ENCODE results near the gene DYNC1H1. TPM values are rescaled to one million over a fixed set of nuclear protein-coding genes. Genes with fewer than 3 reads are reported as not detected.
"Not testable (repeated sequence)": the region's sequence is repeated elsewhere in the genome, so short reads cannot be mapped to it uniquely, and the experiment has no call there.

Gene DYNC1H1
- total and polyA plus RNA-seq, 2 donors = 195 to 377 TPM

DNA sequence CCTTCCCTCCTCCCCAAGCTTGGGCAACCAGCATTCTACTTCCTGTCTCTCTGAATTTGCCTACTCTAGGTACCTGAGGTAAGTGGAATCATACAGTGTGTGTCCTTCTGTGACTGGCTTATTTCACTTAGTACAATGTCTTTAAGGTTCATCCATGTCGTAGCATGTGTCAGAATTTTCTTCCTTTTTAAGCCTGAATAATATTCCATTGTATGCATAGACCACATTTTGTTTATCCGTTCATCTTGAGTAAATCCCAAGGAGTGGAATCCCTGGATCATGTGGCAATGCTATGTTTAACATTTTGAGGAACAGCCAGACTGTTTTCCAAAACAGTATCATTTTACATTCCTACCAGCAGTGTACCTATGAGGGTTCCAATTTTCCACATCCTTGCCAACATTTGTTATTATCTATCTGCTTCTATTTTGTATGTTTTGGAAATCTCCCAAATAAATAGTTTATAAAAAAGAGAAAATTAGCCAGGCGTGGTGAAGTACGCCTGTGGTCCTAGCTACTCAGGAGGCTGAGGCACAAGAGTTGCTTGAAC, 110.1 kb downstream of the DYNC1H1 start:
- H3K27ac ChIP-seq (ENCODE audit: low read depth) = no peak overlapping the region
- 87% methylated on average over 4 of the region's 4 CpGs for WGBS
- no peak for DNase-seq (ENCODE audit: extremely low spot score)
- H3K4me1 ChIP-seq (ENCODE audit: insufficient read depth) = no peaks in the 10 kb centered on the region
- no peak overlapping the region for H3K4me3 ChIP-seq (ENCODE audit: low read depth, low read length)
- H3K36me3 ChIP-seq (ENCODE audit: insufficient read depth) = no peaks in the 10 kb centered on the region

DNA sequence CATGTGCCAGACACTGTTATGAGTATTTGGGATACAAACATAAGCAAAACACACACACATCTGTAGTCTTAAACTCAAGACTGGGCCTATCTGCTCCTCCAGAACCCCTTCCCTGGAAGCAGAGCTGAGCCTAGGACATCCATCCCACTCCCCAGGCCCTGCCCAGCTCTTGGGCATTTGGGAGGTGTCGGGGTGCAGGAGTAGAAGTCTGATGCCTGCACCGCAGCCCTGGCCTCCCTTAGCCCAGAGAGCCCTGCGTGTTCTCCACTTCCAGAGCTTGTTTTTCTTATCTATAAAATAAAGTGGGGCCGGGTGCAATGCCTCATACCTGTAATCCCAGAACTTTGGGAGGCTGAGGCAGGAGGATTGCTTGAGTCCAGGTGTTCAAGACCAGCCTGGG, 110.8 kb downstream of the DYNC1H1 start:
- DNase-seq (ENCODE audit: extremely low spot score) = no peak
- no peak overlapping the region for H3K27ac ChIP-seq (ENCODE audit: low read depth)
- WGBS = 92% methylated on average over 4 of the region's 4 CpGs
- no peaks in the 10 kb centered on the region for H3K4me1 ChIP-seq (ENCODE audit: insufficient read depth)
- no peaks in the 10 kb centered on the region for H3K36me3 ChIP-seq (ENCODE audit: insufficient read depth)
- H3K4me3 ChIP-seq (ENCODE audit: low read depth, low read length) = no peak overlapping the region

DNA sequence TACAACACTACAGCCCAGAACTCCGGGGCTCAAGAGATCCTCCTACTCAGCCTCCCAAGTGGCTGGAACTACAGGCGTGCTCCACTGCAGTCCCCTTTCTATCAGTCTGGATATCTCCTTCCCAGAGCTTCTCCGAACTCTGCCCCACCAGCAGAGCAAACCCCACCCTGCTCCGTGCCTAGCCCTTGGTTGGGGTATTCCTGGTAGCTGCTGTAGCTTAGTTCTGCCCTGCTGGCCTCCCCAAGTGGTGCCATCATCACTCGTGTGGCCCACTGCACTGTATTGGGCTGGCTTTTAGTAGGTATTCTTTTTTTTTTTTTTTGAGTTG, 113.0 kb downstream of the DYNC1H1 start:
- WGBS = 88% methylated on average over 5 of the region's 5 CpGs
- peaks cover 3% of the 10 kb centered on the region for H3K36me3 ChIP-seq (ENCODE audit: insufficient read depth)
- no peak overlapping the region for H3K4me3 ChIP-seq (ENCODE audit: low read depth, low read length)
- DNase-seq (ENCODE audit: extremely low spot score) = no peak
- H3K27ac ChIP-seq (ENCODE audit: low read depth) = no peak overlapping the region
- H3K4me1 ChIP-seq (ENCODE audit: insufficient read depth) = no peaks in the 10 kb centered on the region

DNA sequence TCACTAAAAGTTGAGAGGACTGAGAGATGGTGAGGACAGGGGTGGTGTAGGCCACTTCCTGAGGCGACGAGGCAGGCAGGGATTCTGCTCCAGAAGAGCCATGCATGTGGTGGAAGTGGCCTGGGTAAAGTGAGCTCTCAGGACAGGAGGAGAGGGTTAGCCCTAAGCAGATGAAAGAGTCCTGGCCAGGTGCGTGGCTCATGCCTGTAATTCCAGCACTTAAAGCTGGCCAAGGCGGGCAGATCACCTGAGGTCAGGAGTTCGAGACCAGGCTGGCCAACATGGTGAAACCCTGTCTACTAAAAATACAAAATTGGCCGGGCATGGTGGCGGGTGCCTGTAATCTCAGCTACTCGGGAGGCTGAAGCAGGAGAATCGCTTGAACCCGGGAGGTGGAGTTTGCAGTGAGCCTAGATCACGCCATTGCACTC, 114.0 kb downstream of the DYNC1H1 start:
- not testable (repeated sequence) for DNase-seq (ENCODE audit: extremely low spot score); H3K36me3 ChIP-seq (ENCODE audit: insufficient read depth); H3K4me1 ChIP-seq (ENCODE audit: insufficient read depth); H3K27ac ChIP-seq (ENCODE audit: low read depth); H3K4me3 ChIP-seq (ENCODE audit: low read depth, low read length)
- 96% methylated on average over 11 of the region's 11 CpGs for WGBS

DNA sequence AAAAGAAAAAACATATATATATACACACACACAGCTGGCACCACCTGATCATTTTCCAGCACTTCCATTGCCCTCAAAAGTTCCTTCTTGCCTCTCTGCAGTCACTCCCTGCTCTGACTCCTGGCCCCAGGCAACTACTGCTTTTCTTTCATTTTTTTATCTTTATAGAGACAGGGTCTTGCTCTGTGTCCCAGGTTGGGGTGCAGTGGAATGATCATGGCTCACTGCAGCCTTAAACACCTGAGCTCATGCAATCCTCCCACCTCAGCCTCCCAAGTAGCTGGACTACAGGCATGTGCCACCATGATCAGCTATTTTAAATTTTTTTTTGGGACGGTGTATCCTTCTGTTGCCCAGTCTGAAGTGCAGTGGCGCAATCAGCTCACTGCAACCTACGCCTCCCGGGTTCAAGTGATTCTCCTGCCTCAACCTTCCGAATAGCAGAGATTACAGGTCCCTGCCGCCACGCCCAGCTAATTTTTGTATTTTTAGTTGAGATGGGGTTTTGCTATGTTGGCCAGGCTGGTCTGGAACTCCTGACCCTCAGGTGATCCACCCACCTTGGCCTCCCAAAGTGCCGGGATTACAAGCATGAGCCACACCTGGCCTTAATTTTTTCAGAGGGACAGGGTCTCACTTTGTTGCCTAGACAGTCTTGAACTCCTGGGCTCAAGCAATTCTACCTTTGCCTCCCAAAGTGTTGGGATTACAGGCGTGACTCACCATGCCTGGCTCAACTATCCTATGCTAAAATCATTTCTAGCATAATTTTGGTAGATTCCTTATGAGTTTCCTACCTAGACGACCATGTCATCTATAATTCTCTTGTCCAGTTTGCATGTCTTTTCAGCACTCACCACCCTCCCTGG, 114.7 kb downstream of the DYNC1H1 start:
- H3K27ac ChIP-seq (ENCODE audit: low read depth) = no peak overlapping the region
- H3K4me3 ChIP-seq (ENCODE audit: low read depth, low read length) = no peak overlapping the region
- H3K36me3 ChIP-seq (ENCODE audit: insufficient read depth) = peaks cover 12% of the 10 kb centered on the region
- 92% methylated on average over 10 of the region's 10 CpGs for WGBS
- peaks cover 2% of the 10 kb centered on the region for H3K4me1 ChIP-seq (ENCODE audit: insufficient read depth)
- DNase-seq (ENCODE audit: extremely low spot score) = no peak

DNA sequence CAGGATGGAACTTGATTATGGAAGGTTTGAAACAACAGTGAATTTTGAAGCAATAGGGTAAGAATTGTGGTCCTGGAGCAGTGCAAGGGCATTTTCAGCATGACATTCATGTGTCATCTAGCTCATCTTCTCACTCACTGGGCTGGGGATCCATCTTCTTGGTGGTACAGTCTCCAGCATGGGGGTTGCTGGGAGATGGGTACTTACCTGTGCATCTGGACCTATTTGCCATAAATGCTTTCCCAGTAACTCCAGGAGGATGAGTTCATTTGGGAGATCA, 115.3 kb downstream of the DYNC1H1 start:
- Histone ChIP-seq H3K4me3 (ENCODE audit: low read depth, low read length) (no peak overlapping the region), H3K36me3 (ENCODE audit: insufficient read depth) (peaks cover 15% of the 10 kb centered on the region), H3K4me1 (ENCODE audit: insufficient read depth) (peaks cover 2% of the 10 kb centered on the region), H3K27ac (ENCODE audit: low read depth) (no peak overlapping the region)
- no peak for DNase-seq (ENCODE audit: extremely low spot score)

DNA sequence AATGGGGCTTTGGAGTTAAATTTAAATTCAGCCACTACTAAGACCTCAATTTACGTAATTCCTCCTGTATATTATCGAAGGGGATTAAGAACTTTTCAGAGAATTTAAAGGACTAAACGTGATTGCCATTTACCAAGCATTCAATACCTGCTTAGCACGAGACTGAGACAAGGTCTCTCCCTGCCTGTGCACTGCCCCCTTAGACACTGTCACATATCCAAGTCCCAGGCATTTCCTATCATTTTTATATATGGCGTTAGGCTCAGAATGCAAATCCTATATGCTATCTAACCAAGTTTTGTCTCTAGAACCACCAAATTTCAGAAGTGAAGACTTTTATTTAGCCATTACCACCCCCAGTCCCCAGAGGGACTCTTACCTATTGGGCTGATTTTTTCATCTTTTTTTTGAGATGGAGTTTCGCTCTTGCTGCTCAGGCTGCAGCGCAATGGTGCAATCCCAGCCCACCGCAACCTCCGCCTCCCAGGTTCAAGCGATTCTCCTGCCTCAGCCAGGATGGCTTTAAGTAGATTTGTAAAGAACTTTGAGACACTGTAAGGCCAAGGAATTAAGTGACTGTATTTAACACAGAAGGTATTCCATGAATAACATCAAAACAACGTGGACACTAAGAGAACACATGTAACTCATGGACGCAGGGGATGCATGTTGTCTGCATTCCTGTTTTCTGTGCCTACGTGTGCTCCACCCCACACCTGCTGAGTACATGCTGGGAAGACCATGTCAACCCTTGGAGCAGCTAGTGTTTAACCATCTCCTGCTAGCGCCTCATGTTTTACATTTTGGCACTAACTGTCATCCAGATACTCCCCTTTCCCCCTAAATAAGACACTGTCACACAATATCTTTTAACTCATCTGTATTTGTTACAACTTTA, 116.1 kb downstream of the DYNC1H1 start:
- no peak for DNase-seq (ENCODE audit: extremely low spot score)
- no peak overlapping the region for H3K27ac ChIP-seq (ENCODE audit: low read depth)
- no peak overlapping the region for H3K4me3 ChIP-seq (ENCODE audit: low read depth, low read length)
- H3K36me3 ChIP-seq (ENCODE audit: insufficient read depth) = peaks cover 15% of the 10 kb centered on the region
- 84% methylated on average over 14 of the region's 14 CpGs for WGBS
- H3K4me1 ChIP-seq (ENCODE audit: insufficient read depth) = peaks cover 2% of the 10 kb centered on the region

DNA sequence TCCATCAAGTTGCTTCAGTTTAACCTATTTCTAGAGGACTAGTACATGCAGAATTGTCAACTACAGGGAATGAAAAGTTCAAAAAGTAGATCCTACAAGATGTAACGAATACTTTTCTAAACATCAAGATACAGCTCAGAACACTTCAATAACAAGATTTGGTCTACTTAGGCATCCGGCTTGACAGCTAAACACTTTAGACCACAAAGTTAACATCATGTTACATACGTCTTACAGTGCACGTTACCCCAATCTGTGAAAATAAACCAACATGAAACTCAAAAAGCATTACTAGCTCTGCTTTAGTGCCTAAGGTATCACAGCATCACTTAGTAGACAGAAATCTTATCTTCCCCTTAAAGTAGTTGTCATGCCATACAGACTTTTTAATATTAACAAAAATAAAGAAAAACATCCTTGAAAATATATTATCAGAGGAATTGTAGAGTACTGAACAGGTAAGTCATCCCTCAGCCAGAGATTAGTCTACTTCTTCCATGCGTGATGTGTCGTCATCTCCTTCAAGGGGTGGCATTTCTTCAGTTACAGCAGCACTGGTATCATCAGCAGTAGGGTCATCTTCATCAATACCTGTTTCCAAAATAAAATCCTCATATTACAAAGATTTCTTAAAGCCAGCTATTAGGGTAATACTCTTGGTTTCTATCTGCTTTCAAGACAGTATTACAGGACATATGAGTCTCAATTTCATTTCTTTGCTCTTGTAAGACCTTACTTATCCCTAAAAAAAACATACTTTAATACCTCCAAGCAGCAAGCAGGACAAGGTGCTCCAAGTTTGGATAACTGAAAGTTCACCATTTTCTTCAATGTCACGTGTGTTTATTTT, 117.1 kb downstream of the DYNC1H1 start:
- no peak for DNase-seq (ENCODE audit: extremely low spot score)
- Histone ChIP-seq H3K4me3 (ENCODE audit: low read depth, low read length) (no peak overlapping the region), H3K36me3 (ENCODE audit: insufficient read depth) (peaks cover 15% of the 10 kb centered on the region), H3K4me1 (ENCODE audit: insufficient read depth) (peaks cover 2% of the 10 kb centered on the region), H3K27ac (ENCODE audit: low read depth) (no peak overlapping the region)
- 85% methylated on average over 7 of the region's 7 CpGs for WGBS

DNA sequence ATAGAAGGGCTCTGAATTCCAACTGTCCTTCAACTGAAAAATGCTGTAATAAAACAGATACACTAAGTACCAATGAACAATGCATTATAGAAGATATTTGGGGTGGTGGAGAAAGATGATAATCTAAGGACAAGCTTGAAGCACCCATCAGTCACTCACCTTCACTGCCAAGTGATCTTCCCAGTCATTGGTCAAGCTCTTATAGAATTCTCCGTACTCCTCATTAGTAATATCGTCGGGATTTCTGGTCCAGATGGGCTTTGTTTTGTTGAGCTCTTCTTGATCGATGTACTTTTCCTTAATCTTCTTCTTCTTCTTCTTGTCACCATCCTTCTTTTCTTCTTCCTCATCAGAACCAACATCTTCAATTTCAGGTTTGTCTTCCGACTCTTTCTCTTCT, 120.1 kb downstream of the DYNC1H1 start:
- WGBS = 86% methylated on average over 5 of the region's 5 CpGs
- not testable (repeated sequence) for H3K4me1 ChIP-seq (ENCODE audit: insufficient read depth); DNase-seq (ENCODE audit: extremely low spot score); H3K4me3 ChIP-seq (ENCODE audit: low read depth, low read length); H3K27ac ChIP-seq (ENCODE audit: low read depth)
- H3K36me3 ChIP-seq (ENCODE audit: insufficient read depth) = peaks cover 15% of the 10 kb centered on the region

DNA sequence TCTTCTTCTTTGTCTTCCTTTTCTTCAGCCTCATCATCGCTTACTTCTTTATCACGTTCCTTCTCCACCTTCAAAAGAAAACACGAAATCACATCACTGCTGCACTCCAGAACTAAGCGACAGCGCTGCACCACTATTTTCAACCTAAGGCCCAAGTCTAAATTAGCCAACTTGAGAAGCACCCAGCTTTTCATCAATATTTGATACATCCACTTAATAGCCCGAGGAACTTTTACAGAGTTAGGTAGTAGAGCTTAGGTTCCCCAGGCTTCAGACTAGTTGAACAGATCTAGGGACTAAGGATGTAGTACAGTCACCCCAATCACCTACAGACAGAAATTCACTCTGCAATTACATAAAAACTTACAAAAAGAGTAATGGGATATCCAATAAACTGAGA, 120.6 kb downstream of the DYNC1H1 start:
- peaks cover 15% of the 10 kb centered on the region for H3K36me3 ChIP-seq (ENCODE audit: insufficient read depth)
- DNase-seq (ENCODE audit: extremely low spot score) = no peak
- no peak overlapping the region for H3K27ac ChIP-seq (ENCODE audit: low read depth)
- H3K4me1 ChIP-seq (ENCODE audit: insufficient read depth) = peaks cover 2% of the 10 kb centered on the region
- no peak overlapping the region for H3K4me3 ChIP-seq (ENCODE audit: low read depth, low read length)
- WGBS = 86% methylated on average over 6 of the region's 6 CpGs

DNA sequence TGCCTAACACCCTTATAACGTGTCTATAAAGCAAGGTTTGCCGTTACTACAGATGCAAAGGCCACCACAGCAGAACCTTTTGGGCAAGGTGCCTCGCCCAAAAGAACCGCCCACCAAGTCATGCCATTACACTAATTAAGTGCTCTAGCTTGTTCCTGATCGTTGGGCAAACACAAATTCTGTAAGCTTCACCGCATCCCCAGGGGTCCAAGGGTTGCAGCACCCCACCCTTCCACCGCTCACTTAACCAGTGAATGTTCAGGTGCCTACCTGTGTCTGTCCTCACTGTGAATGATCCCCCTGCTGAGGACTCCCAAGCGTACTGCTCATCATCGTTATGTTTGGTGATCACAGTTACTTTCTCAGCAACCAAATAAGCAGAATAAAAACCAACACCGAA, 121.1 kb downstream of the DYNC1H1 start:
- Histone ChIP-seq H3K4me3 (ENCODE audit: low read depth, low read length) (peak overlapping the region; percentile 98), H3K4me1 (ENCODE audit: insufficient read depth) (peaks cover 2% of the 10 kb centered on the region), H3K27ac (ENCODE audit: low read depth) (no peak overlapping the region), H3K36me3 (ENCODE audit: insufficient read depth) (peaks cover 15% of the 10 kb centered on the region)
- no peak for DNase-seq (ENCODE audit: extremely low spot score)
- 37% methylated on average over 10 of the region's 10 CpGs for WGBS

DNA sequence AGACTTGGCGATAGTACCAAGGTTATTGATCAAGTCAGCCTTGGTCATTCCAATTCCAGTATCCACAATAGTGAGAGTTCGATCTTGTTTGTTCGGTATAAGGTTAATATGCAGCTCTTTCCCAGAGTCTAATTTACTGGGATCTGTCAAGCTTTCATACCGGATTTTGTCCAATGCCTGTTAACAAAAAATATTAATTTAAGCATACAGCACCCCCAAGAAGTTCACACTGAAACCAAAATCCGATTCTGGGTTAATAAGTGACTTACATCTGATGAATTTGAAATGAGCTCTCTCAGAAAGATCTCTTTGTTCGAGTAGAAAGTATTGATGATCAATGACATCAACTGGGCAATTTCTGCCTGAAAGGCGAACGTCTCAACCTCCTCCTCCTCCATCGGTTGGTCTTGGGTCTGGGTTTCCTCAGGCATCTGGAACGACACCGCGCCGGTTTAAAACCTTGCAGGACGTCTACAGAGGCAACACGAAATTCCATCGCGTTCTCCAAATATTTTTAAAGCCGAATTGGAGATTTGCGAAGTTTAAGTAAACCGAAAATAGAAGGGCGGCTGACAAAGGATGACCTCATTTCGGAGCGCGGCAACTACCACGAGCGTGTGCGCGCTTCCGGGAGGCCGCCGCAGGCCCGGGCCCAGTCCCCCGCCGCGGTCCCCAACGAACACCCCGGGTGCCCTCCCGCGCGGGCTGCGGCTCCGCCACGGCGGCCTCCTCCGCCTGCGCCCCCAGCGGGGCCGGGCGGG, 121.8 kb downstream of the DYNC1H1 start:
- Histone ChIP-seq H3K4me1 (ENCODE audit: insufficient read depth) (peaks cover 2% of the 10 kb centered on the region), H3K36me3 (ENCODE audit: insufficient read depth) (peaks cover 15% of the 10 kb centered on the region)
- WGBS = 3% methylated on average over 49 of the region's 49 CpGs

DNA sequence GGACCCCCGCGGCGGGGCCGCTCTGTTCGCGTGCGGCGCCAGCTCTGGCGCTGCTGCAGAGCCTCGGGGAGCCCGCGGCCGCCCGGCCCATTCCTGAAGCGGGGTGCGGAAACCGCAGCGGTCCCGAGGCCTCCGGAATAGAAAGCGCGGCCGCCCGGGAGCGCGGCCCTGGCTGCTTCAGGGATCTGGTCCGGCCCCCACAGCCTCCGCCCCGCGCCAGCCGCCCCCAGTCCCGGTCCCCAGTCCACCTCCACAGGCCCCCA, 122.3 kb downstream of the DYNC1H1 start:
- under 1% methylated on average over 32 of the region's 32 CpGs for WGBS
- Histone ChIP-seq H3K27ac (ENCODE audit: low read depth) (peak overlapping the region; percentile 99), H3K4me3 (ENCODE audit: low read depth, low read length) (peak overlapping the region; percentile 98), H3K36me3 (ENCODE audit: insufficient read depth) (peaks cover 13% of the 10 kb centered on the region), H3K4me1 (ENCODE audit: insufficient read depth) (peaks cover 2% of the 10 kb centered on the region)
- DNase-seq (ENCODE audit: extremely low spot score) = no peak

More for the DNA sequence above, 121.8 kb downstream of the DYNC1H1 start:
- no peak for DNase-seq (ENCODE audit: extremely low spot score)
- peak overlapping the region; percentile 98 for H3K4me3 ChIP-seq (ENCODE audit: low read depth, low read length)
- peak overlapping the region; percentile 99 for H3K27ac ChIP-seq (ENCODE audit: low read depth)
